Endothelial cell of umbilical vein (primary cell): ENCODE results near the gene RASL10B.

Source experiments
- CTCF ChIP-seq, 2 donors: IDR thresholded peaks; 1 replicate in 1 of 2; 2 replicates in 1 of 2; pipeline ENCODE4 v1.5.1; 2011; ENCODE audit warnings: low read length in 2 of 2, mild to moderate bottlenecking in 2 of 2, moderate library complexity in 2 of 2, control low read depth in 1 of 2, inconsistent platforms in 1 of 2, low read depth in 1 of 2; ENCODE audit not compliant: insufficient read depth in 1 of 2; ENCODE audit errors: extremely low read depth in 1 of 2
- JUN ChIP-seq: IDR thresholded peaks from 2 replicates; pipeline ENCODE4 v1.6.1; 2011; ENCODE audit warnings: borderline replicate concordance, low read depth; ENCODE audit not compliant: insufficient read length, insufficient read depth
- POLR2A ChIP-seq: IDR thresholded peaks from 2 replicates; pipeline ENCODE4 v1.6.1; 2012; ENCODE audit warnings: low read depth, mild to moderate bottlenecking, control low read depth, low read length

- TF ChIP-seq CTCF (IDR thresholded peaks at IDR 0.05; ENCODE audit: extremely low read depth in 1 of 2, insufficient read depth in 1 of 2, low read depth in 1 of 2, low read length in 2 of 2): no peak
- TF ChIP-seq POLR2A: no peak
- TF ChIP-seq JUN: no peak
Measured at GRCh38 chr17:35791681-35792350, 60.4 kb downstream of the RASL10B start.
